Stimulated activated CD4-positive, alpha-beta T cell treated with anti-CD3 and anti-CD28 coated beads, Interleukin-15, amount 100 ng/mL, for 48 hours (primary cell): ENCODE results near the gene SHANK1.
"Not testable (repeated sequence)": the region's sequence is repeated elsewhere in the genome, so short reads cannot be mapped to it uniquely, and the experiment has no call there.

Experiments
- DNase-seq, 2 donors: peaks; one replicate each; pipeline ENCODE4 v3.0.0-alpha.2; 2020; ENCODE audit warnings: low read depth in 2 of 2

The SHANK1 gene

DNA sequence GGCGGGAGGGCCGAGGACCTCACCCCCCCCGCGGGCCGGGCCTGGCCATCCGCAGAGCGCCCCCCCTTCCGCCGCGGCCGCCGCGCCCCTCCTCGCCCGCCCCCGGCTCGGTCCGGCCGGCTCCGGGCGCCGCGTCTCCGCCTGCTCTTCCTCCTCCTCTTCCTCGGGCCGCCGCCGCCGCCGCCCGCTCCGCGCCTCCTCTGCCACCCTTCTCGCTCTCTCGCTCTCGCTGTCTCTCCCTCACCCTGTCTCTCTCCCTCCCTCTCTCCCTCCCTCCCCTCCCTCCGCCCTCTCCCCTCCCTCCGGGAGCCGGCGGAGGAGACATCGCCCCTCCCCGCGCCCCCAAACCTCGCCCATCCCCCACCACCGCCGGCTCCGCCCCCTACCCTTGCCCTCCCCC lies at the start of gene SHANK1:
Gene SHANK1, minus strand, starts transcription at position 237 of the 400 bp plus-strand sequence. CDS start 2,883 bp downstream, outside the sequence.
- no peak for DNase-seq

DNA sequence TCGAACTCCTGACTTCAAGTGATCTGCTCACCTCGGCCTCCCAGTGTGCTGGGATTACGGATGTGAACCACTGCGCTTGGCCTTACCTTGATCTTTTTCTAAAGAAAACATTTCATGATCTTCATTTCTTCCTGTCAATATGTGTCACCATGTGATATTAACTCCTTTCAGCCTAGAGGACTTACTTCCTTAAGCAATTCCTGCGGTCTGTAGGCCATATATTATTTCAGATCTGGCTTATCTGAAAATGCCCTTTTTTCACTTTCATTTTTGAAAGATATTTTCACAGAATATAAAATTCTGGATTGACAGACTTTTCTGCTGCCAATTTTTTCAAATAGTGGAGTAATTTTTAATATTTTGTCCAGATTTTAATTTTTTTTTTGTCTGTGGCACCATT lies 48.7 kb upstream of the SHANK1 start:
- no peak for DNase-seq

DNA sequence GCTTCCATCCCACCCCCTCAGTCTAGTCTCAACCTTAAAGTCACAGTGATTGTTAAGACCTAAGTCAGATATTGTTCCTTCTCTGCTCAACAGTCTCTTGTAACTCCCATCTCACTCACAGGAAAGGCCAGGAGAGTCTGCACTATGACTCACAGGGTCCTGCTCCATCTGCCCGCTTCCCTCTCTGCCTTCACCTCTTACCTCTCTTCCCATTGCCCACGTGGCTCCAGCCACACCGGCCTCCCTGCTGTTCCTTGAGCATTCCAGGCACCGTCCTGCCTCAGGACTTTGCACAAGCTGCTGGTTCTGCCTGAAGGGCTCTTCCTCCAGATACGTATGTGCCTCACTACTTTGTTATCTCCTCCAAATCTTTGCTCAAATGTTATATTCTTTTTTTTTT lies 47.7 kb upstream of the SHANK1 start:
- not testable (repeated sequence) for DNase-seq

DNA sequence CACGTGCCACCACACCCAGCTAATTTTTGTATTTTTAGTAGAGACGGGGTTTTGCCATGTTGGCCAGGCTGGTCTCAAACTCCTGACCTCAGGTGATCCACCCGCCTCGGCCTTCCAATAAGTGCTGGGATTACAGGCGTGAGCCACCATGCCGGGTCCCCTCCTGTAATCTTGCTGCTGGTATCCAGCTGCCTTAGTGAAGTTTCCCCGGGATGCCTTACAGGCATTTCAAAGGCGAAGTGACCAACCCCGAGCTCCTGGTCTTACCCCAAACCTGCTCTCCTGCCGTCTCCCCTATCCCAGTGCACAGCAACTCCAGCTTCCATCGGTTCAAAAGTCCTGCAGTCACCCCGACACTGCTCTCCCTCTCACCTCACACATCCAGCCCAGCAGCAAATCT lies 47.1 kb upstream of the SHANK1 start:
- not testable (repeated sequence) for DNase-seq

DNA sequence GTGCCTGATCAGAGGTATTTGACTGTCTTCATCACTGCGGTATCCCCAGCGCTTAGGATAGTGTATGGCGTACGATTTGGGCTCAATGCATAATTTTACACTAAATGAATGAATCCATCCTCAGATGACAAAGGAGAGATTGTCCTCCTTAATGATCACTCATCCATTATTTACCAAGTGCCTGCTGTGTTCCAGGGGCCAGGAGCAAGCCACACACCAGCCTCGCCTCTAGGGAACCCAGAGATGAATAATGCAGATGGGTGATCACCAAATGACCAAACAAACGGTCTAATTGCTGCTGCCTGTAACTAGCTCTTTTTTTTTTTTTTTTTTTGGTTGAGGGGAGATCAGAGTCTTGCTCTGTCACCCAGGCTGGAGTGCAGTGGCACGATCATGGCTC lies 44.8 kb upstream of the SHANK1 start:
- DNase-seq, result no peak

DNA sequence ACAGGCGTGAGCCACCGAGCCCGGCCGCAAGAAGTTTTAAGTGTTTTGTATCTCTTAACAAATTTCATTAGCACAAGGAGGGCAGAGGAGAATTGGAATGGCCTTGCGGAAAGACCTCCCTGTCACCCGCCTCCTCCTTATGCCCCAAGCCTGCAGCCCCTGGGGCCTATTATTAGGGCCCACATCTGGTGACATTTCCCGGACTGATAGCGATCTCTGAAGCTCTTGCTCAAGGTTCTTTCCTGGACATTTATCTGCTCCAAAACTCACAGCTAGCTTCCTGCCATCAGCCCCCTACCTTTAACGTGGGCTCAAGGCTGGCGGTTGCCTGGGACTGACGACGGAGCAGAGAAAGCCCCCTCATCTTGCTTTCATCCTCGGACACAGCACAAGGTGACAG lies 43.9 kb upstream of the SHANK1 start:
- not testable (repeated sequence) for DNase-seq

DNA sequence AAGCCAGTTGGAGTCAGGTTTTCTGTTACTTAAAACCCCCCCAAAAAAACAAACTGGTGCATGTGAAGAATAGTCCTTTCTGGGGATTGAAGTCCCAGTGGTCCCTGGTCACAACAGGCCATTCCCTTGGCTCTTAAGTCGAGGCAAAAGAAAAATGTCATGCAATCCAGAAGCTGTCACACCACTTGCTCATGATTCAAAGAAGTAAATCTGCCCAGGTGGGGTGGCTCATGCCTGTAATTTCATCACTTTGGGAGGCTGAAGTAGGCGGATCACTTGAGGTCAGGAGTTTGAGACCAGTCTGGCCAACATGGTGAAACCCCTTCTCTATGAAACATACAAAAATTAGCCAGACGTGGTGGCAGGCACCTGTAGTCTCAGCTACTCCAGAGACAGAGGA lies 41.9 kb upstream of the SHANK1 start:
- DNase-seq, result not testable (repeated sequence)

DNA sequence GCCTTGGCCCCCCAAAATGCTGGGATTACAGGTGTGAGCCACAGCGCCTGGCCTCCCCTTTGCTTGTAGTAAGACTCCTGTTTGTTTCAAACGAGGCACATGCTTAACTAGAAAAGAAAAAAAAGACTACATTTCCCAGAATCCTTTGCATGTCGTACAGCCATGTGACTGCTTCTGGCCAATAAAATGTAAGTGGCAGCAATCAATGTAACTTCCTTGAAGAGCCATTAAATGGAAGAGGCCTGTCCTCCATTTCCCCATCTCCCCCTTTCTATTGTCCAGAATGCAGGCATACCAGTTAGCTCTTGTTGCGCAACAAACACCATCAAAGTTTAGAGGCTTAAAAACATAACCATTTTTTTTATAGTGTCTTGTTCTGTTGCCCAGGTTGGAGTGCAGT lies 40.3 kb upstream of the SHANK1 start:
- no peak for DNase-seq

DNA sequence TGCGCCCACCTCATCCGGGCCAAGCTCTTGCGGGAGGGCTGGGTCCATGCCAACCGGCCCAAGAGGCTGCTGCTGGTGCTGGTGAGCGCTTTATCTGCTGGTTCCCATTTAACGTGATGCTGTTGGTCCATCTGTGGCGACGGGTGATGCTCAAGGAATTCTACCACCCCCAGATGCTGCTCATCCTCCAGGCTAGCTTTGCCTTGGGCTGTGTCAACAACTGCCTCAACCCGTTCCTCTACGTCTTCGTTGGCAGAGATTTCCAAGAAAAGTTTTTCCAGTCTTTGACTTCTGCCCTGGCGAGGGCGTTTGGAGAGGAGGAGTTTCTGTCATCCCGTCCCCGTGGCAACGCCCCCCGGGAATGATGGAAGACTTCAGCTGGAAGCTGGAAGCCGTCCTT lies 39.5 kb upstream of the SHANK1 start:
- DNase-seq, result not testable (repeated sequence)

DNA sequence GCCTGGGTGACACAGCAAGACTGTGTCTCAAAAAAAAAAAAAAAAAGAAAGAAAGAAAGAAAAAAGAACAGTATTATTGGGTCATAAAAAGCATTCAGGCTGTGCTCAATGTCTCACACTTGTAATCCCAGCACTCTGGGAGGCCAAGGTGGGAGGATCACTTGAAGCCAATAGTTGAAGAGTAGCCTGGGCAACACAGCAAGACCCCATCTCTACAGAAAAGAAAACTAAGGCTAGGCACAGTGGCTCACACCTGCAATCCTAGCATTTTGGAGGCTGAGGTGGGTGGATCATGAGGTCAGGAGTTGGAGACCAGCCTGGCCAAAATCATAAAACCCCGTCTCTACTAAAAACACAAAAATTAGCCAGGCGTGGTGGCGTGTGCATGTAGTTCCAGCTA lies 38.0 kb upstream of the SHANK1 start:
- not testable (repeated sequence) for DNase-seq

DNA sequence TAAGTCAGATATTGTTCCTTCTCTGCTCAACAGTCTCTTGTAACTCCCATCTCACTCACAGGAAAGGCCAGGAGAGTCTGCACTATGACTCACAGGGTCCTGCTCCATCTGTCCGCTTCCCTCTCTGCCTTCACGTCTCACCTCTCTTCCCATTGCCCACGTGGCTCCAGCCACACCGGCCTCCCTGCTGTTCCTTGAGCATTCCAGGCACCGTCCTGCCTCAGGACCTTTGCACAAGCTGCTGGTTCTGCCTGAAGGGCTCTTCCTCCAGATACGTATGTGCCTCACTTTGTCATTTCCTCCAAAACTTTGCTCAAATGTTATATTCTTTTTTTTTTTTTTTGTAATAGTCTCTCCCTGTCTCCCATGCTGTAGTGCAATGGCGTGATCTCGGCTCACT lies 36.6 kb upstream of the SHANK1 start:
- not testable (repeated sequence) for DNase-seq

DNA sequence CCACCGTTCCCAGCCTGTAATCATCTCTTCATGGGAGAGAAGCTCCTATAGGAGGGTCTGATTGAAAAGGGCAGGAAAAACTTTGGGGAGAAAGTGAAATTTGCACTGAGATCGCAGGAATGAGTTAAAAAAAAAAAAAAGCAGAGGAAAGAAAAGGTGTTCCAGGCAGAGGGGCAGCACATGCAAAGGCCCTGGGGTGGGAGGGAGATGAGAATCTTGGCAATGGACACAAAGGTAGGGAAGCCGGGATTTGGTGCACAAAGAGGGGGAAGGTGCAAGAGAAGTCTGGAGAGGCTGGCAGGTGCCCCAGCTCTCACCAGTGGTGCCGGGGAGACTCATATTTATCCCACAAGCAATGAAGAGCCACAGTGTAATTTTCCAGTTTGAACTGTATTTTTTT lies 34.3 kb upstream of the SHANK1 start:
- no peak for DNase-seq

DNA sequence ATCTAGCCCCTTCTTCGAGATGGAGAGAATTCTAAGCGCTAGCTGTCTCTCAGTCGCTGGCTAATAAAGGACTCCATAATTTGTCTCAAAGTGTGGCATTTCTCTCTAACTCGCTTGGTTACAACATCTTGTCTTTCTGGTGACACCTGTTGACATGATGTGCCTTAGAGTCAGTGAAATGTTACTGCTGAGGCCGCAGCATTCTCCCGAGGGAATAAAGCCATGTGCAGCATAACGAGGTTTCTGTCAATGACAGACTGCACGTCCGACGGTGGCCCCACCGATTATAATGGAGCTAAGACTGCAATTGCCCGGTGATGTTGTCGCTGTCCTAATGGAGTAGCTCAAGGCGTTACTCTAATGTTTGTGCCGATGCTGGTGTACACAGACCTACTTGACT lies 30.4 kb upstream of the SHANK1 start:
- DNase-seq, result no peak

DNA sequence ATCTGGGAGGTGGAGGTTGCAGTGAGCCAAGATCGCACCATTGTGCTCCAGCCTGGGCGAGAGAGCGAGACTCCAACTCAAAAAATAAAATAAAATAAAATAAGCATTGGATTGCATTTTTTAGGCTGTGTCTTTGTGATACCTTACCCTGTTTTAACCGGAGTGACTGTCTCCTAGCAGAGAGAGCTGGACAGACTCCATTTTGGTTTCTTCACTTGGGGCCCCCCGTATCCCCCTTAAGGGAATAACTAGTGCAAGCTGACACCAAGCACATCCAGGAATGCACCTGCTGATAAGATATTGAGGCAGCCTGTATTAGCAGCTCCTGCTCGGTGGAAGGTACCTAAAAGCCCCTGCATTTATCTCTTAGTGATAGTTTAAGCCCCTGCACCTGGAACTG lies 29.9 kb upstream of the SHANK1 start:
- no peak for DNase-seq

DNA sequence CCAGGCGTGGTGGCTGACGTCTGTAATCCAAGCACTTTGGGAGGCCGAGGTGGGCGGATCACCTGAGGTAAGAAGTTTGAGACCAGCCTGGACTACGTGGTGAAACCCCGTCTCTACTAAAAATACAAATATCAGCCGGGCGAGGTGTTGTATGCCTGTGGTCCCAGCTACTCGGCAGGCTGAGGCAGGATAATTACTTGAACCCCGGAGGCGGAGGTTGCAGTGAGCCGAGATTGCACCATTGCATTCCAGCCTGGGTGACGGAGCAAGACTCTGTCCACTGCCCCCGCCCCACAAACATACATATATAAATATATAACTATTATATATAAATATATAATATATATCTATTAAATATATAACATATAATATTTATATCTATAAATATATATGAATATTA lies 27.5 kb upstream of the SHANK1 start:
- not testable (repeated sequence) for DNase-seq

DNA sequence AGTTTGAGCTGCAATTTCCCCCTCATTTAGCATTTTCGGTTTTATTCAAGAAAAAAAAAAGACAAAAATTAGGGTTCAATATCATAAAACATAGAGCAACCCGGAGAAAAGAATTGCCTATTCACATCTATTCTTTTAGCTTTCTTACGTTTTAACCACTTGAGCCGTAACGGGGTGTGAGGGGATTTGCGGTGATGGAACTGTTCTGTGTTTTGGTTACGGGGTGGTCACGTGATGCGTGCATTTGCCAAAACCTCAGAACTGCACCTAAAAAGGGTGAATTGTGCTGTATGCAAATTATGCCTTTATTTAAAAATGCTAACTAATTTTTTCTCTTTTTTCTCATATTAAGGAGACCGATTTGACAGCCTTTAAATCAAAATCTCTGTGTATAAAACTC lies 25.6 kb upstream of the SHANK1 start:
- DNase-seq, result no peak

DNA sequence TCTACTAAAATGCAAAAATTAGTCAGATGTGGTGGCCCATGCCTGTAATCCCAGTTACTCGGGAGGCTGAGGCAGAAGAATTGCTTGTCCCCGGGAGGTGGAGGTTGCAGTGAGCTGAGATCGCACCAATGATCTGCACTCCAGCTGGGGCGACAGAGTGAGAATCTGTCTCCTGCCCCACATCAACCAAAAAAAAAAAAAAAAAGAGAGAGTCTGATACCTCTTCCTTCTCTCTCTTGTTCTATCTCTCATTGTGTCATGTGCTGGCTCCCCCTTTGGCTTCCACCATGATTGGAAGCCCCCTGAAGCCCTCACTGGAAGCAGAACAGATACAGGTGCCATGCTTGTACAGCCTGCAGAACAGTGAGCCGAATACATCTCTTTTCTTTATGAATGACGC lies 23.9 kb upstream of the SHANK1 start:
- no peak for DNase-seq

DNA sequence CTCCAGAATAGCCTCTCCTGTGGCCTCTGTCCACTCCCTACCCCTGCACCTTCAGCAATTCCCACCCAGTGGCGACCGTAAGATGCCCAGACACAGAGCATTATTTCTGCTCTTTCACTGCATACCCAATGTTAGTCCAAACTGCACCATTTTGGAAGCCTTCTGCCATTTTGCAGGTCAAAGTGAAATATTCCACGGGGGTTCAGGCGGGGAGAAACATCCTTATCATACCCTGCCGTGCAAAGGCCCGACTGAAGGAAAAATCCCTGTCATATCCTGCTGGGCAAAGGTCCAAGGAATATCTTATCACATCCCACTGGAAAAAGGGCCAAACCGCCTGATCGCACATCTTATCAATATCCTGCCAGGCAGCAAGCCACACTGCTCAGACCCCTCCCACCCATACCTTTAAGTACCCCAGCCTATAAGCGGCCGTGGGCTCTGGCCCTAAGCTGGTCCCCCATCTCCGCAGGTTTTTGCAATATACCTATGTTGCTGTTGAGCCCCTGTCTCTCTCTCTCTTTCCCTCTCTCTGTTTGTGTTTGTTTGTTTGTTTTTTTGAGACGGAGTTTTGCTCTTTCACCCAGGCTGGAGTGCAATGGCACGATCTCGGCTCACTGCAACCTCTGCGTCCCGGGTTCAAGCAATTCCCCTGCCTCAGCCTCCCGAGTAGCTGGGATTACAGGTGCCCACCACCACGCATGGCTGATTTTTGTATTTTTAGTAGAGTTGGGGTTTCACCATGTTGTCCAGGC lies 21.8 kb upstream of the SHANK1 start:
- DNase-seq, result no peak

DNA sequence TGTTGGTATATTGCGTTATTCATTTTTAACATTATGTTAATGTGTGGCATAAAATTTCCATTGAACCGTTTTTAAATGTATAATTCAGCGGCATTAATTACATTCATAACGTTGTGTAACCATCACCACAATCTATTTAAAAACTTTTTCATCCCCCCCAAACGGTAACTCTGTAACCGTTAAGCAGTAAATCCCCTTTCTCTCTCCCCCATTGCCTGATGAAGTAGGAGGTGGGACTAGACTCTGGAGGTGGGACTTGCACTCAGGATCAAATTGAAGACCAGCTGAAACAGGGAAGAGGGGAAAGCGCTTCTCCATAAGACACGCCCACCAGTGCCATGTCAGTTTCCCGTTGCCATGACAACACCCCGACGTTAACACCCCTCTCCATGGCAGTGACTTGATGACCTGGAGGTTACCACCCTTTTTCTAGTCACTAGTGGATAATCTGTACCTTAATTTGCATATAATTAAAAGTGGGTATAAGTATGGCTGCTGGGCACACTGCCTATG lies 20.4 kb upstream of the SHANK1 start:
- DNase-seq, result no peak

DNA sequence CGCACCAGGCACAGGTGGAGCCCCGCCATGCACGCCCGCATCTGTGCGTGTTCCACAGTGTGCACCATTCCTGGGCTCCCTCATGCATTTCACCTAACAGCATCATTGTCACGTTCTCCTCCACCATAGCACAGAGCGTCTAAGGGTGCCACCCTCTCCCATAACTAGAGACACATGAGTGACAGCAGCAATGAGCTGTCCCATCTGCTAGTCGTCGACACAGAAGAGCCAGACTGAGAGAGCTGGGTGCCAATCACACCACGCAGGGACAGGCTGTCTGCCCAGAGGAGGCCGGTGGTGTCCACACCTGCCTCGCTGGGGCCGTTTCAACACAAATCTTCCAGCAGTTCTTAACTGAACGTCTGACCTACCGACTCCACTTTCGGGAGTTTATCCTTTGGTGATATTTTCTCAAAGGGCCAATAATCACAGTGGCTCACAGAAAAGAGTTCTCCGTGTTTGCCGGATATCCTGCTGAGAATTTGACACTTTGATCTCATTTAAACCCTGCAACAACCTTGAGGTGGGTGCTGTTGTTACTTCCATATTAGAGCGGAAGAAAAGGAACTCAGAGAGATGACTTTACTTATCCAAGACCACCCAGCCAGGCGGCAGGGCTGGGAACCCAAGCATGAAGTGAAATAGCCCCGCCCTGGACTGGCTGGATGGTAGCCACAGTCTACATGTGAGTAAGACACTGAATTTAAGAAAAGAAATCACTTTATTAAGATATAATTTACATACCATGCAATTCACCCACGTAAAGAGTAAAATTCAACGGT lies 19.7 kb upstream of the SHANK1 start:
- no peak for DNase-seq

DNA sequence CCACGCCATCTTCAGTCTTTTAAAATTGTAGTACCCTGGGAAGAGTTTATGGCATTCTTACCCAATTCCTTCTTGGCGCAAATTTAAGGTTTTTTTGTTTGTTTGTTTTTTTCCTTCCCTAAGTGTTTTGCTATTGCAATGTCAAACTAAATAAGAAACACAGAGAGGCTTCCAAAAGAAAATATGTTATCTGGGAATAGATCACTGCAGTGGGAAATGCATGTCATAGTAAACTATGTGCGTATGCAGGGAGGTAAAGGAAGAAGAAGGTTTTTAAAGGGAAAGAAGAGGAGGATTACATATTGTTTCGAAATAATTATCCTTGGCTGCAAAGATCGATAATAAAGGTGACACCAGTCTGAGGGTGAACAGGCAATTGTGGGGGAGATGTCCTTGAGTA lies 16.7 kb upstream of the SHANK1 start:
- no peak for DNase-seq

DNA sequence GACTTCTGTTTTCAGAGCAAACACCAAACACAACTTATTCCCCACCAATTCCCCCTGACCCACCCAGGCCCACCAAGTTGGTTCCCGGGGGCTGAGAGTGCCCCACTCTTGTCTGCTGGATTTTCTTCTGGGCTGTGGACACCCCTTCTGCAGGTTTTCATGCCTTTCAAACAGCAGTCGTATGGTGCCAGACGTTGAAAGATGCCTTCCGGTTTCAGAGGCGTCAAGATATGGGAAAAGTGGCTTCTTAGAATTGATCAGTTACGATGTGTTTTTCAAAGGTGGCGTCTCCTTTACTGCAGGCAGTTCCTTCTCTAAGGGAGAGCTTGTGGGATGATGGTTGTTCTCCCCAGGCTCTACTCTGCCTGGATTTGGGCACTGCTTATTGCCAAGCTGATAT lies 16.3 kb upstream of the SHANK1 start:
- no peak for DNase-seq

DNA sequence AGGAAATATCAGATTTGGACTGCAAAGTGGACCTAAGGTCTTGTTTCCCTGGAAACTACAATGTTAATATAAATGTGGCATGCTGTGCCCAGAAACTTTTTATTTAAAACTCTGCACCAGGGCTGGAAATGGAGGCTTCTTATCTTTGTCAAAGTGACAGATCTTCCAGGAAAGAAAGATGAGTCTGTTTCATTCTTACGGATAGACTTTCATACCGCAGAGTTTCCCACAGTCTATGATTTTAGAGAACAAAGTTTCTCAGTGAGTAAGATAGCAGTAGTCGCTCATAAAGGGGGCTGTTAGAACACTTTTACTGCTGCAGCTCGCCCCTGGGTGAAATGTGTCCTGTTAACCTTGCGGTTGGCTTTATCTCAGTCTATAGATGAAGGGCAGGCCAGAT lies 10.3 kb upstream of the SHANK1 start:
- no peak for DNase-seq
